GM13977 (cell line): ENCODE results near the gene SNAP47.

ENCODE experiments used
- DNase-seq: peaks from one replicate; pipeline ENCODE4 v3.0.0; 2012; ENCODE audit warnings: low spot score
- CTCF ChIP-seq: IDR thresholded peaks from 2 replicates; pipeline ENCODE4 v1.5.1; 2012; ENCODE audit warnings: mild to moderate bottlenecking, control low read depth; ENCODE audit not compliant: insufficient read depth; ENCODE audit errors: extremely low read depth, missing control alignments
- in situ Hi-C: fragments of 300-500 bp; cut with MboI; formaldehyde crosslinking; loops from one replicate; pipeline ENCODE4 v1.12.0; 2022; ENCODE audit warnings: low sequenced_read_pairs, low pct_unique_long_range_greater_than_20kb, mixed read lengths, inconsistent platforms; ENCODE audit not compliant: unreplicated experiment

Gene SNAP47

GRCh38 chr1:227712648-227713047, 22.6 kb upstream of the SNAP47 start:
- in situ Hi-C loops = no loop called here
- DNase-seq = peak; percentile 57
- TF ChIP-seq CTCF = no peak

GRCh38 chr1:227718932-227719331, 16.3 kb upstream of the SNAP47 start:
- no peak for DNase-seq
- in situ Hi-C loops = no loop called here
- TF ChIP-seq CTCF = no peak

GRCh38 chr1:227723474-227723873, 11.8 kb upstream of the SNAP47 start:
- TF ChIP-seq CTCF = no peak
- in situ Hi-C loops = no loop called here
- DNase-seq = no peak

GRCh38 chr1:227725046-227725445, 10.2 kb upstream of the SNAP47 start:
- in situ Hi-C loops = no loop called here
- DNase-seq = no peak
- TF ChIP-seq CTCF = no peak

- in situ Hi-C loops = no loop called here
- no peak for TF ChIP-seq CTCF
- no peak for DNase-seq
Observed at GRCh38 chr1:227726318-227726717, 8.9 kb upstream of the SNAP47 start.

- TF ChIP-seq CTCF = no peak
- in situ Hi-C loops = no loop called here
- no peak for DNase-seq
Observed at GRCh38 chr1:227726924-227727599, 8.2 kb upstream of the SNAP47 start.
